Amniotic epithelial cell (primary cell): ENCODE data around the gene TMEM145.
A peak's percentile ranks its signal among the peaks of the same experiment; 100 is the strongest.
"Not testable (repeated sequence)": the region's sequence is repeated elsewhere in the genome, so short reads cannot be mapped to it uniquely, and the experiment has no call there.

Experiments used
- DNase-seq: peaks from one replicate; pipeline ENCODE4 v3.0.0-alpha.2; 2010; ENCODE audit warnings: low read depth

Gene TMEM145

DNA sequence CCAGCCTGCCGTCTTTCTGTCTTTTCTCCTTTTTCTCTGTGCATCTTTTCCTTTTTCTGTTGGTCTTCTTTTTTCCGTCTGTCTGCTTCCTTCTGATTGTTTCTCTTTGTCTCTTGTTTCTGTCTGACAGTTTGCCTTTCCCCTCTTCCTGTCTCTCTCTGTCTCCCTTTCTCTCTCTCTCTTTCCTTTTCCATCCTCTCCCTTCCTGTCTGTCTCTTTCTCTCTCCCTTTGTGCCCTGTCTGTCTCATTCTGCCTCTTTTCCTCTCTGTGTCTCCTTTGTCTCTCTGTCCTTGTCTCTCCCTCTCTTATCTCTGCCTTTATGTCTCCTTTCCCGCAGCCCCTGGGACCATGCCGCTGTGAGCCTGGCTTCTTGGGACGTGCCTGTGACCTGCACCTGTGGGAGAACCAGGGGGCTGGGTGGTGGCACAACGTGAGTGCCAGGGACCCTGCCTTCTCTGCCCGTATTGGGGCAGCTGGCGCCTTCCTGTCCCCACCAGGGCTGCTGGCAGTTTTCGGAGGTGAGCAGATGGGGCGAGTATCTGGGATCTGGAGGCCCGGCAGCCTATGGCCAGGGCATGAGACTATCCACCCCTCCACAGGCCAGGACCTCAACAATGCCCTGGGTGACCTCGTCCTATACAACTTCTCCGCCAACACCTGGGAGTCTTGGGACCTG is 21.7 kb downstream of the TMEM145 start:
- DNase-seq: no peak

DNA sequence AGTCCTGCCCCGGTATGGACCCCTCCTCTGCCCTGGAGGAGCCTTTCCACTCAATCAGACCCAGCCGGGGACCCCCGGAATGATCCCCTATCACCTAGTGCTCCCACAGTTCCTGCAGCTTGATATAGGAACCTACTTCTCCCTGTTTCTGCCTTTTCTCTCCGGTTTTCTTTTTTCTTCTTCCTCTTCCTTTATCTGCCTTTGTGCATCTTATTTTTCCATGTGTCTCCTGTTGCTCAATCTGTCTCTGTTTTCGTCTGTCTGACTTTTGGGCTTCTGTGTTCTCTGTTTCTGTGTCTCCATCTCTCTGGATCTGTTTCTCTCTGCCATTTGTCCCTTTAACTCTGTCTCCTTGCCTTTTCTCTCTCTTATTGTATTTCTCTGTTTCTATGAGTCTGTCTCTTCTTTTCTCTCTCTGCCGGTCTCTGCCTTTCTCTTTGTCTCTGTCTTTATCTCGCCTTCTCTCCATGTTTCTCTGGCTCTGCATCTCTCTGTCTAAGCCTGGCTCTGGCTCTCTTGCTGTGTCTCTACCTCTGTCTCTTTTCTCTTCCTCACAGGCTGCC is 22.3 kb downstream of the TMEM145 start:
- DNase-seq: no peak

DNA sequence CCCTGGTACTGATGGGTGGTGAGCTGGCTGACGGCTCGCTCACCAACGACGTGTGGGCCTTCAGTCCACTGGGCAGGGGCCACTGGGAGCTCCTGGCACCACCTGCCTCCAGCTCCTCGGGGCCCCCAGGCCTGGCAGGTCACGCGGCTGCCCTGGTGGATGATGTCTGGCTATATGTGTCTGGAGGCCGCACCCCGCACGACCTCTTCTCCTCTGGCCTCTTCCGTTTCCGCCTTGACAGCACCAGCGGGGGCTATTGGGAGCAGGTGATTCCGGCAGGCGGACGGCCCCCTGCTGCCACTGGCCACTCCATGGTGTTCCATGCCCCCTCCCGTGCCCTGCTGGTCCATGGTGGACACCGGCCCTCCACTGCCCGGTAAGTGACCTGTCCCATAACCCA is 22.9 kb downstream of the TMEM145 start:
- DNase-seq: no peak

DNA sequence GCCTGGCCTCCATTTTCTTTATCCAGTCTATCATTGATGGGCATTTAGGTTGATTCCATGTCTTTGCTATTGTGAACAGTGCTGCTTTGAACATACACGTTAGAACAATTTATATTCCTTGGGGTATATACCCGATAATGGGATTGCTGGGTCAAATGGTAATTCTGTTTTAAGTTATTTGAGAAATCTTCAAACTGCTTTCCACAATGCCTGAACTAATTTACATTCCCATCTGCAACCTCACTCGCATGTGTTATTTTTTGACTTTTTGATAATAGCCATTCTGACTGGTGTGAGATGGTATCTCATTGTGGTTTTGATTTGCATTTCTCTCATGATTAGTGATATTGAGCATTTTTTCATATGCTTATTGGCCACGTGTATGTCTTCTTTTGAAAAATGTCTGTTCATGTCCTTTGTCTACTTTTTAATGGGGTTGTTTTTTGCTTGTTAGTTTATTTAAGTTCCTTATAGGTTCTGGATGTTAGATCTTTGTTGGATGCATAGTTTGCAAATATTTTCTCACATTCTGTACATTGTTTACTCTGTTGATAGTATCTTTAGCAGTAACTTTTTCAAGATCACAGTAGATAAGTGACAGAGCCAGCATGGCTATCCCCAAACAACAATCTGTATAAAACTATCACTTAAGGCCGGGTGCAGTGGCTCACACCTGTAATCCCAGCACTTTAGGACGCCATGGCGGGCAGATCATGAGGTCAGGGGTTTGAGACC is 26.2 kb downstream of the TMEM145 start:
- not testable (repeated sequence) for DNase-seq

DNA sequence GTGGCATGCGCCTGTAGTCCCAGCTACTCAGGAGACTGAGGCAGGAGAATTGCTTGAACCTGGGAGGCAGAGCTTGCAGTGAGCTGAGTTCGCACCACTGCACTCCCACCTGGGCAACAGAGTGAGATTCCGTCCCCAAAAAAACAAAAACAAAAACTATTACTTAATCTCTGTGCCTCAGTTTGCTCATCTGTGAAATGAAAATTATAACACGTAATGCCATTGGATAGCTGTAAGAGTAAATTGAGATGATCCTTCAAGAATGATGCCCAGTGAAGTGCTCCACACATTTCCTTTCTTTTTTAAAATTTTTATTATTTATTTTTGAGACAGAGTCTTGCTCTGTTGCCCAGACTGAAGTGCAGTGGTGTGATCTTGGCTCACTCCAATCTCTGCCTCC is 26.8 kb downstream of the TMEM145 start:
- not testable (repeated sequence) for DNase-seq

DNA sequence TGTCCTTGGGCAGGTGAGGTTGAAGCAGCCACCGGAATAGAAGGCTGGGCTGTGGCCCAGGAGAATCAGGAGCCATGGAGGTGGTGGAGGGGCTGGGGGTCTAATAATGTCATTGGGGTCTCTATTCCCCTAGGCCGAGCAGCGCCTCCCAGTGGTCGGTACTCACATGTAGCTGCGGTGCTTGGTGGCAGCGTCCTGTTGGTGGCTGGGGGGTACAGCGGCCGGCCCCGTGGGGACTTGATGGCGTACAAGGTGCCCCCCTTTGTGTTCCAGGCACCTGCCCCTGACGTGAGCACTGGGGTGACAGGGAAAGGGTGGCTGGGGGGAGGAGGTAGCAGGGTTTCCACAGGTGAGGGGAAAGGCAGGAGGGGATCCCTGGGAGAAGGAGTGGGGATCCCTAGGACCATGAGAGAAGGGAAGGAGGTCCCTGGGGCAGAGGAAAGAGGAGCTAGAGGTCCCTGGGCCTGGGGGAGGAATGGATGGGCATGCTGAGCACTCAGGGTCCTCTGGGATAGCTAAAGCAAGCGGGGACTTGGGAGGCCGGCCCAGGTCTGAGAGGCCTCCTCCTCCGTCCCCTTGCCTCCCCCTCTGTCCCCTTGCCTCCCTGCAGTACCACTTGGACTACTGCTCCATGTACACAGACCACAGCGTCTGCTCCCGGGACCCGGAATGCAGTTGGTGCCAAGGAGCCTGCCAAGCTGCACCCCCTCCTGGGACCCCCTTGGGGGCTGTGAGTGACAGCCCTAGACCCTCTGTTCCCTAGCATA is 30.4 kb downstream of the TMEM145 start:
- DNase-seq: no peak

DNA sequence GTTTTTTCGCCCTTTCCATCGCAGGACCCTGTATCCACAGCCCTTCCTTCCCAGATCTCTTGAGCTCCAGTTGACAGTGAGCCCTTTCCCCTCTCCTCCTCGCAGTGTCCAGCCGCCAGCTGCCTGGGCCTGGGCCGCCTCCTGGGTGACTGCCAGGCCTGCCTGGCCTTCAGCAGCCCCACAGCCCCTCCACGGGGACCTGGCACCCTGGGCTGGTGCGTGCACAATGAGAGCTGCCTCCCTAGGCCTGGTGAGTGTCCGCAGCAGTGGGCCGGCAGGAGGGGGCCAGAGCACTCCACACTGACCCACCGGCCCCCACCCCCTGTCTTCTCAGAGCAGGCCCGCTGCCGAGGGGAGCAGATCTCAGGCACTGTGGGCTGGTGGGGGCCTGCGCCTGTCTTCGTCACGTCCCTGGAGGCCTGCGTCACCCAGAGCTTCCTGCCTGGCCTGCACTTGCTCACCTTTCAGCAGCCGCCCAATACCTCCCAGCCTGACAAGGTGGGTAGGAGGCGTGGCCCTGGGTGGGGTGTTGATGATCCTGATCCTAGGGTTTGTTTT is 31.3 kb downstream of the TMEM145 start:
- no peak for DNase-seq

DNA sequence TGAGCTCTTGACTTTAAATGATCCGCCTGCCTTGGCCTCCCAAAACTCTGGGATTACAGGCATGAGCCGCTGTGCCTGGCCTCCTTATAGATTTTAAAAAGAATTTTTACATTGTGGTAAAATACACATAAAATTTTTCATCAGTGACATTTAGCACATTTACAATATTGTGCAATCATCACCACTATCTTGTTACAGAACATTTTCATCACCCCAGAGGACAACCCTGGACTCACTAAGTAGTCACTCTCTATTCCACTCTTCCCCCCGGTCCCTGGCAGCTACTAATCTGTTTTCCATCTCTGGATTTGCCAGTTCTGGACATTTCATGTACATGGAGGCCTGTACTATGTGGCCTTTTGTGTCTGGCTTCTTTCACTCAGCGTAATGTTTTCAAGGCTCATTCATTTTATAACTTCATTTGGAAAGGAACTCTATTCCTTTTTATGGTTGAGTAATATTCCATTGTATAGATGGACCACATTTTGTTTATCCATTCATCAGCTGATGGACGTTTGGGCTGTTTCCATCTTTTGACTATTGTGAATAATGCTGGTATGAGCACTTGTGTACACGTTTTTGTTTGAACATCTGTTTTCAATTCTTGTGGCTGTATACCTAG is 32.2 kb downstream of the TMEM145 start:
- peak; percentile 89 for DNase-seq

DNA sequence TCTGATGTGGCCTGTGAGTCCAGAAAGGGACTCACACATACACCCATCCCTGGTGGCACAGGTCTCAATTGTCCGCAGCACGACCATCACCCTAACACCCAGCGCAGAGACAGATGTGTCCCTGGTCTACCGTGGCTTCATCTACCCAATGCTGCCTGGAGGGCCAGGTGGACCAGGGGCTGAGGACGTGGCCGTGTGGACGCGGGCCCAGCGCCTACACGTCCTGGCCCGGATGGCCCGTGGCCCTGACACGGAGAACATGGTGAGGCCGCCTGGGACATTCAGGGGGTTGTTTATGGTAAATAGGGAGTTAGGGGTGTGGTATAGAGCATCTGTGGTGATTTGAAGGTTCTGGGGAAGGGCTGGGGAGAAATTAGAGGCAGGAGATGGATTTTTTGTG is 35.1 kb downstream of the TMEM145 start:
- DNase-seq: no peak

DNA sequence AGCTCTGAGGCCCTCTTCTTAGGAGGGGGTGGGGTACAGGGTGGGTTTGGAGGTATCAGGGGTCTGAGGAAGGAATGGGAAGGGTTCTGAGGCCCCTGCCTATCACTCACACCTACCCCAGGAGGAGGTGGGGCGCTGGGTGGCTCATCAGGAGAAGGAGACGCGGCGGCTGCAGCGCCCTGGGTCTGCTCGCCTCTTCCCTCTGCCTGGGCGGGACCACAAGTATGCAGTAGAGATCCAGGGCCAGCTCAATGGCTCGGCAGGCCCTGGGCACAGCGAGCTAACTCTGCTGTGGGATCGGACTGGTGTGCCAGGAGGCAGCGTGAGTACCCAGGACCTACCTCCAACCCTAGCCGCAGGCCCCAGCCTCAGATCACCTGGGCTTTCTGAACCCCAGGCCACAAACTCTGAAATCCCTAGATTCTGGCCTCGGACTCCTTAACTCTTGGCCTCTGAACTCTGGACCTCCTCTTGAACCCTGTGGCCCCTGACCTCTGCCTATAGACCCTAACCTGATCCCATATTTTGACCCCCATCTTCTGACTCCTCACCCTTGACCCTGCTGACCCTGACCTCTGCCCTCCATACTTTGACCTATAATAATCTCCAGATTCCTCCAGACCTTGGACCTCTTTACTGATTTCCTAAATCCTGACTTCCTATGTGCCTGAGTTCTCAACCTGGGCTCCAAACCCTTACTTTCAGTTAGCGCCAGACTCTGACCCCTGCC is 36.4 kb downstream of the TMEM145 start:
- no peak for DNase-seq

DNA sequence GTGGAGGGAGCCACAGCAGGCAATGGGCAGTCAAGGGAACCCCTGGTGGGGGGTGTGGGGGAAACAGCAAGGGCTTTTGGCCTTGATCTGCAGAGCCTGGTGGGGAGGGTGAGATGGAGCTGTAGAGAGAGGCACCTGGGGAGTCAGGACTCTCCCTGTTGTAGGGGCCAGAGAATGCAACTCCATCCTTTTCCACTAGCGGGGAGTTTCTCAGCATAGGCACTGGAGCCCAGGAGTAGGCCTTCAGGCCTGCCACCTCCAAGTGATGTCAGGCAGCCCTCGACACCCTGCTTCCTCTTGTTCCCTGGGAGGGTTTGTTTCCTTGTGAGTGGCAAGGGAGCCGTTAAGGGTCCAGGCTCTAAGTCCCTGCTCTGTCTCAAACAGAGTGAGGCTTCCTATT is 37.3 kb downstream of the TMEM145 start:
- DNase-seq: no peak

DNA sequence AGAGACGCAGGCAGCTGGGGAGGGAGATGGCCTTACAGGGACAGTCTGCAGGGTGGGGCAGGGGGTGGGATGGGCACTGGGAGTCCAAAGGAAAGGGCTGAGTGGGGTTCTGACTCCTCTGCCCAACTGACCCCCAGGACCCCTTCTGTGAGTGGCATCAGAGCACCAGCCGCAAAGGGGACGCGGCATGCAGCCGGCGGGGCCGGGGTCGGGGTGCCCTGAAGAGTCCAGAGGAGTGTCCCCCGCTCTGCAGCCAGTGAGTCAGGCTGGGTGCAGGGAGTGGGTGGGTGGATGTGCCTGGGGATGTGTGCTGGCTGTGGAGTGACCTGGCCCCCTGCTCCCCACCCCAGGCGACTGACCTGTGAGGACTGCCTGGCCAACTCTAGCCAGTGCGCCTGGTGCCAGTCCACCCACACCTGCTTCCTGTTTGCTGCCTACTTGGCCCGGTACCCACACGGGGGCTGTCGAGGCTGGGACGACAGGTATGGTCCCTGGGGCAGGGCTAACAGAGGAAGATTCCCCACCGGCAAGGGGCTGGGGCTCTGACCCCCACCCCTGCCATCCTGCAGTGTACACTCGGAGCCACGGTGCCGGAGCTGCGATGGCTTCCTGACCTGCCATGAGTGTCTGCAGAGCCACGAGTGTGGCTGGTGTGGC is 38.1 kb downstream of the TMEM145 start:
- no peak for DNase-seq

DNA sequence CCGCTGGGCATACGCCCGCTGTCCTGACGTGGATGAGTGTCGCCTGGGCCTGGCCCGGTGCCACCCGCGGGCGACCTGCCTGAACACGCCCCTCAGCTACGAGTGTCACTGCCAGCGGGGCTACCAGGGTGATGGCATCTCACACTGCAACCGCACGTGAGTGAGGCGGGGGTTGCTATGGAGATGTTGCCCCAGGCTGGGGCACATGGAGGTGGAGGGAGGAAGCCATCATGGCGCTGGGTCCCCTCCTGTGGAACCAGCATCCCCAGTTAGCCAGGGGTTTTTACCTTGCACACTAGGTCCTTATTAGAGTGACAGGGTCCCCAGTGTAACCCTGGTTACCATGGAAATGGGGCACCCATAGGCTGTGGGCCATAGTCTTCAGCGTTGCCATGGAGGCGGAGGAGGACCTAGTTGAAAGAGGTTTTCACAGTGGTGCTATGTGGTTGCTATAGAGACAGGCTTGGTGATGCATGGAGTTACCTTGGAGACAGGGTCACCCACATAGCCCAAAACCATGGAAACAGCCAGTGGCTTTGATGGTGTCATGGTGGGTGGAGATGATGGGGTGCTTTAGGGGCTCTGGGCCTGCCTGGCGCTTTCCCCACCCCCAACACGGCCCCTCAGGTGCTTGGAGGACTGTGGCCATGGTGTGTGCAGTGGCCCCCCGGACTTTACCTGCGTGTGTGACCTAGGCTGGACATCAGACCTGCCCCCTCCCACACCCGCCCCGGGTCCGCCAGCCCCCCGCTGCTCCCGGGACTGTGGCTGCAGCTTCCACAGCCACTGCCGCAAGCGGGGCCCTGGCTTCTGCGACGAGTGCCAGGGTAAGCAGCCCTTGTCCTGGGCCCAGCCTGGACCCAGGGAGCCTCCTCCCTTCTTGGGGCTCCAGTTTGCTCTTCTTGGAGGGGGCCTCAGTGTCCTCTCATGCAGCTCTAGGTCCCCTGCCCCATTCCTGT is 39.5 kb downstream of the TMEM145 start:
- no peak for DNase-seq

DNA sequence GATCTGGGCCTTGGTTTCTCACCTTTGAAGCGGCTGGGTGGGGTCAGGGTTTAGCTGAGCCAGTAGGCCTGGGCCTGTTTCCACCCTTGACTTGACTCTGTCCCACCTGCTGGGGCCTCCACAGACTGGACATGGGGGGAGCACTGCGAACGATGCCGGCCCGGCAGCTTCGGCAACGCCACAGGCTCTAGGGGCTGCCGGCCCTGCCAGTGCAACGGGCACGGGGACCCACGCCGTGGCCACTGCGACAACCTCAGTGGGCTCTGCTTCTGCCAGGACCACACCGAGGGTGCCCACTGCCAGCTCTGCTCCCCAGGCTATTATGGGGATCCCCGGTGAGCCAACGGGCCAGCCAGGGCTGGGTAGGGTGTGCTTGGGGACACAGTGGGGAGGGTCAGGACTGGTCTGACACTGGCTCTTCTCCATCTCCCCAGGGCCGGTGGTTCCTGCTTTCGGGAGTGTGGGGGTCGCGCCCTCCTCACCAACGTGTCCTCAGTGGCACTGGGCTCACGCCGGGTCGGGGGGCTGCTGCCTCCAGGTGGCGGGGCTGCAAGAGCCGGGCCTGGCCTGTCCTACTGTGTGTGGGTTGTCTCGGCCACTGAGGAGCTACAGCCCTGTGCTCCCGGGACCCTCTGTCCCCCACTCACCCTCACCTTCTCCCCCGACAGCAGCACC is 40.4 kb downstream of the TMEM145 start:
- no peak for DNase-seq

DNA sequence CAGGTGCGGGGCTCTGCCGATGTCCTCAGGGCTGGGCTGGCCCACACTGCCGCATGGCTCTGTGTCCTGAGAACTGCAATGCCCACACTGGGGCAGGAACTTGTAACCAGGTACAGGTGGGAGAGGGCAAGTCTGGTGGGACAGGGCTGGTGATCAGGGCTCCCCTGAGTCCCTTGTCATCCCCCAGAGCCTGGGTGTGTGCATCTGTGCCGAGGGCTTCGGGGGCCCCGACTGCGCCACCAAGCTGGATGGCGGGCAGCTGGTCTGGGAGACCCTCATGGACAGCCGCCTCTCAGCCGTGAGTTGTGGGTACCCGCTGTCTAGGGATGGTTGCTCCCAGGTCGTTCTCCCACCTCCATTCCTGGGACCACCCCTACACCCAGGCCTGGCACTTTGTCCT is 42.8 kb downstream of the TMEM145 start:
- no peak for DNase-seq

DNA sequence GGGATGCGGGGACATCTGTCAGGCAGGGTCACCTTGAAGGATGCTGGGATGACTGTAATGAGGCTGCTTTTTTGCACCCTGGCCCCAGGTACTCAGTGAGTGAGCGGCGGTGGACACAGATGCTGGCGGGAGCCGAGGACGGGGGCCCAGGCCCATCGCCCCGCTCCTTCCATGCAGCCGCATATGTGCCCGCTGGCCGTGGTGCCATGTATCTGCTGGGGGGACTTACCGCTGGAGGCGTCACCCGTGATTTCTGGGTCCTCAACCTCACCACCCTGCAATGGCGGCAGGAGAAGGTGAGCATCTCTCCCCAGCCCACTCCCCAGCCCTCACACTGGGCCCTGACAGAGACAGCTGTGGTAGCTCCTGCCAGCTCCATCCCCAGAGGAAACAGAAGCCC is 43.6 kb downstream of the TMEM145 start:
- DNase-seq: no peak

DNA sequence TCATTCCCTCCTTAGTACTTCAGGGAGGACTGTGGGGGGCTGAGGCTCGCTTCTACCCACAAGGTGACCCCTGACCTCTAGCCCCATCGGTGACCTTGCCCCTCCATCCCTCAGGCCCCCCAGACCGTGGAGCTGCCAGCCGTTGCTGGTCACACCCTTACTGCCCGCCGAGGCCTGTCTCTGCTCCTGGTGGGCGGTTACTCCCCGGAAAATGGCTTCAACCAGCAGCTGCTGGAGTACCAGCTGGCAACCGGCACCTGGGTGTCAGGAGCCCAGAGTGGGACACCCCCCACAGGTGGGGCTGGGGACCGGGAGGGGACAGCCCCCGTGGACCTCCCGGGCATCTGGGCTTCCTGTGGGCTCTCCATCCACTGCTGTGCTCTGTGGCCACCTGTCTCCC is 44.2 kb downstream of the TMEM145 start:
- no peak for DNase-seq

DNA sequence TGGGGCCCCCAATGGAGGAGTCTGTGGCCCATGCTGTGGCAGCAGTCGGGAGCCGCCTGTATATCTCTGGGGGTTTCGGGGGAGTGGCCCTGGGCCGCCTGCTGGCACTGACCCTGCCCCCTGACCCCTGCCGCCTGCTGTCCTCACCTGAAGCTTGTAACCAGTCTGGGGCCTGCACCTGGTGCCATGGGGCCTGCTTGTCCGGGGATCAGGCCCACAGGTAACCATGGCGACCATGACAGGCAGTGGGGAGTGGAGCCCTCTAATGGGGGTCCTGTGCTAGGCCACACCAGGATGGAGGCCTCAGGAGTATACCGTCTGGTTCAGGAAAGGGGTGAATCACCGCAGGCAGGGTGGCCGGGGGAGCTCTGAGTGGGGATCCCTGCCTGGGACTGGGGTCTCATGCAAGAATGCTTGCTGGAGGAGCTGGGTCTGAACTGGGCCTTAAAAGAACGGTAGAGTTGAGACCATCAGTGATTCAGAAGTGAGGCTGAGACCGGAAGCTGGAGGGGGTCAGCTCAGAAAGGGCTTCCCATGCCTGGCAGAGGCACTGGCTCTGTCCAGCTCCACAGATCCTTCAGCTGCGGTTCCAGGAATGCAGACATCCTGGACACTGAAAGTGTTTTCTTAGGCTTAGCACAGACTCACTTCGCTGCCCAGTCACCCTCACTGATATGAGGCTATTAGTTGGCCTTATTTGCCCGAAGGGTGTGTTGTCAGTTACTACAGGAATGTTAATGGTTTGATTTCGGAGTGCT is 47.9 kb downstream of the TMEM145 start:
- DNase-seq: peak; percentile 77
